ENCODE data around the gene LIF.

LIF gene

DNA sequence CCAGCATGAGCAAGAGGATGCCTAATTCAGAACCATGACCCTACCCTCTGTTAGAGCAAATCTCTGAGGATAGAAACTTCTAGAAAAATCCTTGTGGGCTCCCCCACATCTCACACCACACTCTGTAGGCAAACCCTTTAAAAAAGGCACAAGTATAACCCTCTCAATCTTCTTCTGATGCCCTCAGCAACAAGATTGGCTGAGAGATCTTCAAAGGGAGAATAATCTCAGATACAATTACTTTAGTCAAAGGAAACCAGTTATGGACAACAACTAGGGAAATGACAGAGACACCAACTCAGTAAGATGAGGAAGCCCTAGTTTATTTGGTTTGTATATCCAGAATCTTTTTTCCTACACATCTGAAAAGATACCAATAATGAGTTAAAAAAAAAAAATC, 49.2 kb downstream of the LIF start:
- no peak for DNase-seq (ENCODE audit: low read depth)
- TF ChIP-seq CTCF (IDR thresholded peaks at IDR 0.05; ENCODE audit: insufficient read depth, low read depth, low read length, missing control alignments) = no peak
- no peak overlapping the region for H3K4me3 ChIP-seq (ENCODE audit: low read depth, low read length)

GRCh38 chr22:30196880-30197336, 49.7 kb downstream of the LIF start:
- no peak overlapping the region for H3K4me3 ChIP-seq (ENCODE audit: low read depth, low read length)
- DNase-seq (ENCODE audit: low read depth) = no peak
- no peak for TF ChIP-seq CTCF (IDR thresholded peaks at IDR 0.05; ENCODE audit: insufficient read depth, low read depth, low read length, missing control alignments)

DNA sequence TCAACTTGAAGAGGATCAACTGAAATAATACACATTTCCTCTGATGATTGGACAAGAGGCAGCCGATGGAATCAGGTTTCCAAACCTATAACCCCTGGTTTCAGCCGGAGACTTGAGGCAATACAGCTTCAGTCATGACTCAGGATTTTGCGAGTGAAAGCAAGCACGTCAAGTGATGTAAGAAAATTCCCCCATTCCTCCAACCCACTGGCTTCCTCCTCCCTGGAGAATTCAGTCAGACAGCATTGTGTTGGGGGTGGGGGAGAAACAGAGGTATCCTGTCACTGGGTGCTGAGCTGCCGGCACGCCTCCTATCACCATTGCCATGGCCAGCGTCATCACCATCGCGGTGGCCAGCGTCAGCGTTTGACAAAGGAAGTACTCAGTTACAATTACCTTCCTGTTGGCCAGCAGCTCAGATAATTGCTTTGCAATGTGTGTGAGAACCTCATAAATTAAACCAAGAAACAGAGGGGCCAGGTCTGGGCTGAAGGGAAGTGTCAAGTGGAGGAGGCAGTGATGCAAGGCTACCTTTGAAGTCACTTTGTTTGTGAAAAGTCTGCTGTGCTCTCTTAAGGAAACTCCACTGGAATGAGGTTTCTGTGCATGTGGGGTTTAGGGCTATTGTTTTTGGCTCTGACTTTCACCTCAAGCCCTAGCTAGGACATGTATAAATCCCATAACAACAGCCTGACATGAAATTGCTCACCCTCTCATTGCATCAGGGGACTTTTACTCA, 50.2 kb downstream of the LIF start:
- no peak for TF ChIP-seq CTCF (IDR thresholded peaks at IDR 0.05; ENCODE audit: insufficient read depth, low read depth, low read length, missing control alignments)
- DNase-seq (ENCODE audit: low read depth) = peak; percentile 55
- no peak overlapping the region for H3K4me3 ChIP-seq (ENCODE audit: low read depth, low read length)

DNA sequence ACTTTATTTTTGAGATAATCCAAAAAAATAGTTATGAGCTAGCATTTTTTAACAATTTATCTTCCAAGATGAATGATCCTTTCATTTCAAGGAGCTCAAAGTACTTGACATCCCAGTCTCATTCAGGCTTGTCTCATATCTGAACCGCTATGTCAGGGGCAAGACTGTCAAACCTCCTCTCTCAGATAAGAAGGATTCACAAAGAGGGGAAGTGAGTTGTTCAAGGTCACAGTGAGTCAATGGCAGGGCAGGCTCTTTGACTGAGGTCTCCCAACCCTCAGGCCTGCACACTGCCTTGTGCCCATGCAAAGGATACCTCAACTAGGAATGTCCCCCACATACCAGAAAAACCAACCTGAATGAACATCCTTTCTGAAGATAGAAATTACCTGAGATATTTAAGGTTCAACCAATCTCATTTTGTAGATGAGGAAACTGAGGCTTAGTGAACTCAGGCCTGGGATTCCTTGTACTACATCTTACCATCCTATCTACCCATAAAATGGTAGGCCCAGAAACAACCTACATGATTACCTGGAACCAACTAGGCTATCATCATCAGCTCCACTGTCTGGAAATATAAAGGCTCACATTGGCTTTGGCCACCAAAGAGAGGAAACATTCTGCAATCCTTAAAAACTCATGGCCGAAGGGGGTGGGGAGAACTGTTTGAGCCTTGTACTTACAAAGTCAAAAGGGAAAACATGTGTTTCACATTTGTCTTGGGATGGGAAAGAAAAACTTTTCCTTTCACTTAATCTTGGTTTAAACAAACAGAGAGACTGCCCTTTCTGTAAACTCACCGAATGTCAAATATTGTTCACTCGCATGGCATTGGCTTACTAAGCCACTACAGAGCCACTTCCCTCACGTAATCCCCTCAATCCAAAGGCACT, 51.1 kb downstream of the LIF start:
- no peak for TF ChIP-seq CTCF (IDR thresholded peaks at IDR 0.05; ENCODE audit: insufficient read depth, low read depth, low read length, missing control alignments)
- no peak overlapping the region for H3K4me3 ChIP-seq (ENCODE audit: low read depth, low read length)
- DNase-seq (ENCODE audit: low read depth) = no peak

DNA sequence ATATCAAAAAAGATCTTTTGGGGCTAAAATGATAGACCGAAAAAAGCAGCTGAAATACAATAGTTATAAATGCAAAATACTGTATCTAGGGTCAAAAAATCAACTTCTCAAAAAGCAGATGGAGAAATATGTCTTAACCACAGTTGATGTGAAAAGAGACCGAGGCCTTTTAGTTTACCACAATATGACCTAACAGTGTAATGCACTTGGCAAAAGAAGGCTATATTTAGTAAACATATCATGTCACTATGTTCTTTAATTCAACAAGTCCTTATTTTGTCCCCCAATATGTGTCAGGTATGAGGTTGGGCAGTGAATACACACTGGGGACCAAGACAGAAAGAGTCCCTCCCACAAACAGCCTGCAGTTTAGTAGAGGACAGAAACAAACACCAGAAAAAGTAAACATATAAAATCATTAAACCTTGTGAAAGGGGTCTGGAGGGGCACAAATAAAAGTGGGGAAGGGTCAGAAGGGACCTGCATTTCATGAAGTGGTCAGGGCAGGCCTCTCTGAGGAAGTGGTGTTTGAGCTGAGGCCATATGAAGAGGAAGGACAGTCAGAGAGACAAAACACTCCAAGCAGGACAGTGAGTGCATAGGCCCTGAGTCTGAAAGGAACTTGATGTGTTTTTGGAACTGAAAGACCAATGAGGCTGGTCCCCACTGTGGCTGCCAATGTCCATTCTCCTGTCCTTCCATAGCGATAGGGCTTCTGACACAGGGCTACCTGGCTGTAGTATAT, 53.4 kb downstream of the LIF start:
- DNase-seq (ENCODE audit: low read depth) = no peak
- TF ChIP-seq CTCF (IDR thresholded peaks at IDR 0.05; ENCODE audit: insufficient read depth, low read depth, low read length, missing control alignments) = no peak
- H3K4me3 ChIP-seq (ENCODE audit: low read depth, low read length) = no peak overlapping the region

- no peak for TF ChIP-seq CTCF (IDR thresholded peaks at IDR 0.05; ENCODE audit: insufficient read depth, low read depth, low read length, missing control alignments)
- H3K4me3 ChIP-seq (ENCODE audit: low read depth, low read length) = no peak overlapping the region
- peak; percentile 19 for DNase-seq (ENCODE audit: low read depth)
Observed at GRCh38 chr22:30192427-30192826, 54.1 kb downstream of the LIF start.
